H4 (cell line): ENCODE results near the gene RNASE11. TPM values are rescaled to one million over a fixed set of nuclear protein-coding genes. Genes with fewer than 3 reads are reported as not detected.
"Not testable (repeated sequence)": the region's sequence is repeated elsewhere in the genome, so short reads cannot be mapped to it uniquely, and the experiment has no call there.

Experiments
- DNase-seq: peaks from one replicate; pipeline ENCODE4 v3.0.0-alpha.2; 2015; ENCODE audit warnings: low spot score
- total RNA-seq: library from RNA; depleted of rRNA; stranded (reverse); fragments of >200 nt; shearing (Covaris generic); gene quantifications from 2 replicates; pipeline ENCODE4 v1.2.3, GENCODE V29; 2014

The RNASE11 gene
- total RNA-seq, 1 experiment from 2014 or later, result not detected

DNA sequence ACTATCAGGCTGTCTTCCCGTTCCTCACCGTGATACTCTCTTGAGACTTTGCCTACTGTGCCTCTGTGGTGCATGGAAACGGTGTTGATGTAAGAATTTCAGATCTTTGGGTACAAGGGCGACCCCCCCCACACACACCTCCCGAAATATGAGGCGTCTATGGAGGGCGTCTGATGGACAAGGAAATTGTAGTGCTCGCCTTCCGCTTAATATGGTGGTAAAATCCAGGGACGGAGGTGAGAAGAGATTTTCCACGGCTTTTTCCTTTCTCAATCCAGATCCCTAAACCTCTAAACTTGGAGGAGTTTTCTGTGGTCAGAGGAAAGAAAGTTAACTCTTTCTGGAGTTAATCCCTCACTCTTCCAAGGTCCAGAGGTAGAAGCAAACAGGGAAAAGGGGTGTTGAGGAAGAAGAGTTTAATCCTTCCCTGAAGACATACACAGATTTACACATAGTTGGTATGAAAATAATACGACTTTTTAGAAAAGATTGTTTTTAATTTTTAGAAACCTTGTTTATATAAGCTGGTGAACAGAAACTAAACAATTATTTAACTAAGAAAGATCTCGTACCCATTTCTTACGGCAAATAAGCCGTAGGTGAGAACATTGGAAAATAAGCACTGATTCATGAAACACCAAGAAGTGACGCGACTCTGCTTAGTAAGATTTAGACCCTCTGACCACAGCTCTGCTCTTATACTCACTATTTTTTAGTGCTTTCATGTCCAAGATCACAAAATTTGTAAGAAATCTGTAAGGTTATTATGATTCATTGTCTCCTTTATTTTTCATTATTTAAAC, 26.4 kb upstream of the RNASE11 start:
- no peak for DNase-seq

DNA sequence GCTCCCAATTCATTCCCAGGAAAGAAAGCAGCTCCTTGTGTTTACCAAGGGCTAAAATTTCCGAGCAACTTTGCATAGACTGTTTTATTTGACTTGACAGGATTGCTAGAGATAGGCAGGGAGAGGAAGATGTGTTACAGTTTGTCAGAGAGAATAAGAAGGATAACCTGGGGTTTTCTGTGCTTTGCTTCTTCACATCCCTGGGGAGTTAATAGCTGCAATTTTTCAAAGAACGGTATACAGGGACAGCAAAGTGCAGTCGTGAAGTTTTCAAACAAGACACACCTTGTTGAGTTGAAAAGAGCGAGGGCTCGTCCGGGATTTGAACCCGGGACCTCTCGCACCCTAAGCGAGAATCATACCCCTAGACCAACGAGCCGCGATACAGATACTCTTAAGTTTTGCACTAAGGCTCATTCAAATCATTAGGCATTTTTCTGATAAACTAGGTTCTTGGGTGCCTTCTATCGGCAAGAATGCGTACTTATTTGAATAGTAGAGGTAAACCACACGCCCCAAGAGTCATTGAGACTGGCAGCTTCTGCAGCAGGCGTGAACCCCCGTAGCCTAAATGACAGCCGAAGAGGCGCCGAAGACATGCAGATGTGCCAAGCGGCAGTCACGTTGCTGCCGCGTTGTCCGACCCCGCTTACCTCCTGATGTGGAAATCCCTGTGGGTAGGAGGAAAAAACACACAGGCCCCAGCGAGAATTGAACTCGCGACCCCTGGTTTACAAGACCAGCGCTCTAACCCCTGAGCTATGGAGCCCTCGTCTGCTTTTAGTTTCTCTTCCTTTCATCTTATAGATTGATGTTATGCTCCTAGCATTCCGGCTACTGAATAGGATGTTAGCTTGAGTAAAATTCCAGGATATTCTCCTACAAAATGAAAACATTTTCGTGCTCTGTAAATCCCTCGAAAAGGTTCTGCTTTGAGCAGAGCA, 25.6 kb upstream of the RNASE11 start:
- DNase-seq, result peak; percentile 99

DNA sequence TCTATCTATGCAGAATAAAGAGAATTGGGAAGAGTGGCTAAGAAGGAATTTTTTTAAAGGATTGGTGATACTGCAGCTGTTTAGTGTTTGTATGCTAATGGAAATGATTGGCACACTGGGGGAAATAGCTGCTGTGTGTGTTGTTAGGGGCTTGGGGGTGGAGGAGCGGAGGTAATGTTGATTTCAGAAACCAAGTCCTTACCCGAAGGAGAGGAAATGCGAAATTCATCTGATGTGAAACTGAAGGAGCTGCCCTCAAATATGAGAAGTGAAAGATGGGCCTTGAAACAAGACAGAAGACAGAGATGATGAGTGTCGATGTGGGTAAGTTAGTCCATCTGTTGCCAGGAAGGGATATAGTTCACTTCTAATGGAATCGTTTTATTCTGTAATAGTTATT, 24.6 kb upstream of the RNASE11 start:
- DNase-seq, result no peak

DNA sequence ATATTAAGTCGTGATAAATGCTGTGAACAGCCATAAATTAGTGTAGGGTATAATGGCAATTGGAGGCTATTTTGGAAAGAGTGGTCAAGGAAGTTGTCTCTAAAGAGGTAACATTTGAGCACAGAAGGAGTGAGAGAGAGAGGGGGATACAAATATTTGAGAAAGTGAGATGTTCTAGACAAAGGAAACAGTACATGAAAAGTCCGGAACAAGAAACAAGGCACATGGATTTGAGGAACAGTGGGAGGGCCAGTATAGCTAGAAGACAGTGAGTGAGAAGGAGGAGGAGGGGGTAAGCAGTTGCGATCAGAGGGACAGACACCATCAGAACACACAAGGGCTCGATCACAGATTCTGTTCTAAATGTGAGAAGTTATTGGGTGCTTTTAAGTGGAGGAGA, 23.5 kb upstream of the RNASE11 start:
- DNase-seq, result no peak

DNA sequence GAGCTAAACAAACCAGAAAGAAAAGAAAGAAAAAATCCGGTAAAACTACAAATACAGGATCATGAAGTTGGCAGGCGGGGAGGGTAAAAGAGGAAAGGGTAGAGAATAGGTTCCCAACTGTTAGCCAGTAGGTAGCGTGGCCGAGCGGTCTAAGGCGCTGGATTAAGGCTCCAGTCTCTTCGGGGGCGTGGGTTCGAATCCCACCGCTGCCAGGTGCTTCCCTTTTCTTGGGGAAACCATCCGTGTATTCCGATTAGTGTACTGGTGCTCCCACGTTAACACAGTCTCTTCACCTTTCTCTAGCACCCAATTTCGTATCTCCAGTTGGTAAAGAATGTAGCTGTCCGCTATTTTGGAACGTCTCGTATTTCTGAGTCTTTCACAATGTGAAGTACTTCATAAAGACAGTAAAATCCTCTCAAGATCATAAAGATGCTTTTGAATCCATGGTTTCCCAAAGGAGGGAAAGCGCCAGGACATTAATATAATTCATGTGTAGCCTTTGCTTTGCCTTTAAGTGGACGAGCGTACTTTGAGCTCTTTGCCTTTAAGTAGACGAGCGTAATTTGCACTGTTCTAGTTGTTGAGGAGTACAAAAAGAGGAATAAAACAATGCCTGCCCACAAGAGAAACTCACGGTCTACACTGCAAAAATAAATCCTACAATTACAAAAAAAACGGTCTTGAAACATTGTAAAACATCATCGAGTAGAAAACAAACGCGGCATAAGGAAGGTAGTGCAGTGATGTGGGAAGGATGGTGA, 22.4 kb upstream of the RNASE11 start:
- DNase-seq, result peak; percentile 80

DNA sequence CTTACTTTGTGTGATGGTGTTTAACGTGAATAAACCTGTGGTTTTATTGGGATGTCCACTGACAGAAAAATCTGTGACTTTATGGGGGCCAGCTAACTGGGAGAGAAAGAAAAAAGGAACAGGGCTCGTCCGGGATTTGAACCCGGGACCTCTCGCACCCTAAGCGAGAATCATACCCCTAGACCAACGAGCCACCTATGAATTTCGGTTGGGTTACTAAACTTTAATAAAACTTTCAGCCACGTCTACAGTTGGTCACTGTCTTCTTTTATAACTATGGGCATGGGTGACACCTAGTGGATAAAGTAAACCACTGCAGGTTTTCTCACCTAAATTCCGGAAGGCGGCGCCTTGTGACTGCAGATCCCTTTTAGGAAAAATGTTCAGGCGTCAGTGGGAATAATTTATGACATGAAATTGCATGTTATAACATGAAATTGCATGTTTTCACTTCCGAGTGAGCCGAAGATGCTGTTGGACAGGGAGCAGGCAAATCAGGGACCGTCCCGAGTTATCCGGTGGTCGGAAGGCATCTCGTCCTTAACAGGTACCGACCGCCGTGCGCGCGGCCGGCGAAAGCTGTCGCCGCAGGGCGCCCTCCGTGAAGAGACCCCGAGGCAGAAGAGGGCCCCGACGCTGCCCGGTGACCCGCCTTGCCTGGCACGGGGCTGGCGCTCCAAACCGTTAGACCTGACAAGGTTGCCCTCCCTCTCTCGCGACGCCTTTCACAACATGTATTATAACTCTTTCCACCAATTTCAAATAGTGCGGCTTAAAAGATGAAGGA, 21.6 kb upstream of the RNASE11 start:
- DNase-seq, result peak; percentile 84

DNA sequence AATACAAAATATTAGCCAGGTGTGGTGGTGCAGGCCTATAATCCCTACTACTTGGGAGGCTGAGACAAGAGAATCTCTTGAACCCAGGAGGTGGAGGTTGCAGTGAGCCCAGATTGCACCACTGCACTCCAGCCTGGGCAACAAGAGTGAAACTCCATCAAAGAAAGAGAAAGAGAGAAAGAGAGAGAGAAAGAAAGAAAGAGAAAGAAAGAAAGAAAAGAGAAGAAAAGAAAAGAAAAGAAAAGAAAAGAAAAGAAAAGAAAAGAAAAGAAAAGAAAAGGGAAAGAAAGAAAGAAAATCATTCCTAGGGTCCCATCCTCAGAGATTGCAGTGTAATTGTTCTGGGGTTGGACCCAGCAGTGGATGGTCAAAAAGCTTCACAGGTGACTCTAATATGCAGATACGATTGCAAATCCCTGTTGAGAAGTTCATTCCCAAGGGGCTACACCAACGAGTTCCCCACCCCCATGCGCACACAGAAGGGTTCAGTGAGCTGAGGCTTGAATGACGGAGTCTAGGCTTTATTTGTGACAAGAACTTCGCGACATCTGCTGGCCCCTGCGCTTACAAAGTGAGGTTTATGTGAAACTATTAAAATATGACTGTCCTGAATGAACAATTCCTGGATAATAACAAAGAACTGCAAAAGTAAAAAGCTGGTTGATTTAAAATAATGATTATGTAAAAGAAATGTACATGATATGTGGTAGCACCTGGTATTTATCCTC, 20.7 kb upstream of the RNASE11 start:
- DNase-seq, result no peak

DNA sequence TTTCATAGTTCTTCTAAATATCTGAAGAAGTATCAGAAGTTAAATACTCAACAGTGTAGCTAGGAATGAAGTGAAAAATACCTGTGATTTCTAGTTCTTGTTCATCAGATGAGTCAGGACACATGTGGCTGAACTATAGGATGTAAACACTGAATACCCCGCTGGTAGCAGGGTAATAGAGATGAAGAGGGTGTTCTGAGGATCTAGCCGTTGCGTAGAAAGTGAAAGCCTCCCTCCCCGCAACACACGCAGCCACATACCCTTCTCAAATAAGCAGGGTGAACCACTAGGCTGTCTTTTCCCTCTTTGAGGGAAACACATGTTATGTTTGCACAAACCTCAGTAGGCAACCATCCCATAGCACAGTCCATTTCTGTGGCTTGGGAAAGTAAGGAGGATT, 19.8 kb upstream of the RNASE11 start:
- DNase-seq, result no peak

DNA sequence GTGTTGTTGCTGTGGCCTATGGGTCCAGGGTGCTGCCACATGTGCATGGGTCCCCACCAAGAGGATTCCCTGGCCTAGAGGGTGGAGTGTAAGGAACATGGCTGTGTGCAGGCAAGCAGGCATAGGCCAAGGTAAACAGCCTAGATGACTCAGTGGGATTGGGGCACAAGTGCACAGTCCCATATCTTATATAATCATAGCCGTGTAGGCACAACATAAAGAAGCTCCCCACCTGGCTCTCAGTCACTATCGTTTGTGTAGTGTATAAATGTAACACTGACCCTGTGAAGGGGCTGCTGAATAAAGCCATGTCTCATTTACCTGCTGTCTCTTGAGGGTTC, 19.1 kb upstream of the RNASE11 start:
- DNase-seq, result no peak

DNA sequence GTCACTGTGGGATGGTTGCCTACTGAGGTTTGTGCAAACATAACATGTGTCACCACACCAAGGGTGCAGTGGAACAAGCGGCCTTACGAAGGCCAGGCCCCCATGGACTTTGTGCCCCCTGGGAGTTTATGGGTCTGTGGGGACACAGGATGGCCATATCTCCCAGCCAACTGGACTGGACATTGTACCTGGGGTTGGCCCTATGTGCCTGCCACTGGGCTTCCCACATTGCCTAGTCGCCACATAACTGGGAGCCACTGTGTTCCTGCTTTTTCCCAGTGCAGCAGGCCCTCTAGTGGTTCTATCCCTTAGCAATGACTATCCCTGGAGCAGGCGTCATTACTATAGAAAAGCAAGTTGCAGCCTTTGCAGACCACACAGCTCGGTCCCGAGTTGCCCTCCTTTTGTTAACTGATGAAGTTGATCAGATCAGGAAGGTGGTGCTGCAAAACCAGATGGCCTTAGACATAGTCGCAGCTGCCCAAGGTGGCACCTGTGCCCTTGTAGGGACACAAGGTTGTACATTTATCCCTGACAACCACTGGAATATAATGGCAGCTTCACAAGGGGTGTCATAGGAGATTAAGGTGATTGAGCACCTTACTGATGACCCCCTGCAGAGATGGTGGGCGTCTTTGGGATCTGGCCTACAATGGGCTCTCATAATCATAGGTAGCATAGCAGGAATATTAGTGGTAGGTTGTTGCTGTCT, 18.5 kb upstream of the RNASE11 start:
- DNase-seq, result peak; percentile 51

DNA sequence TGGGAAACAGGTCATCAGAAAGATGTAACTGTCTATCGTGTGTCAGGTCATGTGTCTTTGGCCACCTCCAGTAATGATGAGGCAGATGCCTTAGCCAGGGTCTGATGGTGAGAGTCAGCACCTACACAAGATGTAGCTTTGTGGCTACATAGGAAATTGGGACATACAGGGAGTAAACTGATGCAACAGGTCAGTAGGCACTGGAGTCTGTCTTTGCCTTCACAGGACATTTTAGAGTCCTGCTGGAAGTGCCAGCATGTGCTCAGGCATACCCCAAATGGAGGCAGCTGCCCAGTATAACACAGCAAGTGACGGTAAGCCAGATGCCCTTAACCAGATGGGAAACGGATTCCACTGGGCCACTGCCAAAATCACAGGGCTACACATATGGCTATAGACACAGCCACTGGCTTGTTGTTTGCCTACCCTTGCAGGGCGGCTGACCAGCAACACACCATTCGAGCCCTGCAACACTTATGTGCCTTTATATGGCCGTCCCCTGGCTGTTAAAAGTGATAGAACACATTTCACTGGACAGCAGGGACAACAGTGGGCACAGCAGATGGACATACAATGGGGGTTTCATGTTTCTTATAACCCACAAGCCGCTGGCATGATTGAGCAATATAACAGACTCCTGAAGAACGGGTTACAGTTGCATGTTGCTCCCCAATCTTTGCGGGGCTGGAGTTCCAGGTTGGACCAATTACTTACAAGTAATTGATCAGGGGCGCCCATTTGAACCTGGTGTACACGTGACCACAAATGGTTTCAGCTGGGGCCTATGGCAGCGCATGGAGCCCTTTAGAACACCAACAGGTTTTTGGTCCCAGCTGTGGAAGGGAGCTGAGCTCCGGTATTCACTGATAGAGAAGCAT, 16.3 kb upstream of the RNASE11 start:
- no peak for DNase-seq

DNA sequence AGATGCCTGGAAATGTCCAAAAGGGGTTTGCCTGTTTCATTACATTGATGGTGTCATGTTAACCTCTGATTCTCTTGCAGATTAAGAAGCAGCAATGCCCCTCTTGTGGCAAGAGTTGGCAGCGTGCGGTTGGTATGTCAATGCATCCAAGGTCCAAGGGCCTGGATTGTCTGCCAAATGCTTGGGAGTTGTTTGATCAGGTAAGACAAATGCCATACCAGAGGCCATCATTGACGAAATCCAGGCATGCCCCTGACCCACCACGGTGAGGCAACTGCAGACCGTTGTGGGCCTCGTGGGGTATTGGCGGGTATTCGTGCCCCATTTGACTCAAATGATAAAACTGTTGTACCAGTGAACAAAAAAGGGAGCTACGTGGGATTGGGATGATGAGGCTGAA, 14.8 kb upstream of the RNASE11 start:
- DNase-seq, result no peak

DNA sequence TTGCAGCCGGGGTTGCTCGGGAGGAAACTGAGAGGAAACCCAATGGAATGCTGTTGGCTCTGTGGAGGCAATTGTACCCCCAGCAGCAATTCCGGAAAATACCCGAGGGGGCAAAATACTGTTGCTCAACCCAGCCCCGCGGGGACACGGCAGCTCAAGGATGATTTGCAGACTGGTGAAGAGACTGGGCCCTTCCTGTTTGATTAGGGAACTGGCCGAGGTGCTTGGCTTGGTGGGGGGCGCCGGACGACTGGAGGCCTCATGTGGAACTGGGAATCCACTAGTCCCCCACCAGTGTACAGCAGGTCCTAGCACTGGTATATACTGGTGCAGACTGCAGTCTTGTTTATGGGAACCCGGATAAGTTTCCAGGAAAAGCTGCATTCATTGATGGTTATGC, 13.7 kb upstream of the RNASE11 start:
- no peak for DNase-seq

DNA sequence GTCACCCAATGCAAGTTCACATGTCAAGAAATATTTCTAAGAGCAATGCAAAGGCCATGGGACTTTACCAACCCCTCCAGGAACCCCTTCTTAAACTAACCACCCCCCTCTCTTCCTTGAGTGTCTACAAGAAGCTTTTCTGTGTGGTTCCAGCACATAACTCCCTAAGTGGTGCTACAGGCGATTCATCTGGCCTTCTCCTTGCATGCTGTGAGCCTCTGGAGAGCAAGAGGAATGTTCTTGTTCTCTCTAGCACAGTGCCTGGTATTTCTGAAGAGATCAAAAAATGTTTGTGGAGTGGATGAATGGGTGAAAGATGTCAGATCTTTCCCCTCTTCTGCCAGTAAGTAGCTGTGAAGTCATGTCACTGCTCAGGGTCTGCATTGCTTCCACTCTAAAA, 9.3 kb upstream of the RNASE11 start:
- no peak for DNase-seq

DNA sequence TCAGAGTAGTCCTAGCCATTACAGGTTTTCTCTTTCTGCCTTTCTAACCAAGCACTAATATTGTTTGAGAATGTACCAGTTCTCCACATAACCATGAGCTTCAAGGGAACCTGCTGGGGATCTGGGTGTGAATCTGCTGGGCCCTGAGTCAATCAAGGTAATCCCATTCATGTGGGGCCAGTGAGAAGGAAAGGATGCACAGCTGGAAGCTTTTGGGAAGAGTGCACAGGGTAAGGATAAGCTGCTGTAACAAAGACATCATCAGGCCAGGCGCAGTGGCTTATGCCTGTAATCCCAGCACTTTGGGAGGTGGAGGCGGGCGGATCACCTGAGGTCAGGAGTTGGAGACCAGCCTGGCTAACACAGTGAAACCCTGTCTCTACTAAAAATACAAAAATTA, 7.9 kb upstream of the RNASE11 start:
- not testable (repeated sequence) for DNase-seq

DNA sequence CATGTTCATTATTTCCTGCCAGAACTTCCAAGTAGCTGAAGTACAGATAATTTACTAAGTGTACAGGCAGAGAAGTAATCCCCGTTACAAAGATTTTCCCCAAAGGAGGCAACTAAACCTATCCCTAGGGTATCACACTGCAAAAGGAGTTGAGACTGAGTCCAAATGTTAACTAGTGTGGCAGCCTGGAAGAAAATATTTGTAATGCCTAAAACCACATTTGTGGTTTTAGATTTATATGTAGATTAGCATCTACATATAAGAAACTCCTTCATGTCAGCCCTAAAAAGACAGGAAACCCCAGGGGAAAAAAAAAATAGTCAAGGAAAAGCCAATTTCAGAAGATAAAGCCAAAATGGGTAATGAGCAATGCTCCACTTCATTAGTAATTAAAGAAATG, 4.8 kb upstream of the RNASE11 start:
- DNase-seq, result no peak

DNA sequence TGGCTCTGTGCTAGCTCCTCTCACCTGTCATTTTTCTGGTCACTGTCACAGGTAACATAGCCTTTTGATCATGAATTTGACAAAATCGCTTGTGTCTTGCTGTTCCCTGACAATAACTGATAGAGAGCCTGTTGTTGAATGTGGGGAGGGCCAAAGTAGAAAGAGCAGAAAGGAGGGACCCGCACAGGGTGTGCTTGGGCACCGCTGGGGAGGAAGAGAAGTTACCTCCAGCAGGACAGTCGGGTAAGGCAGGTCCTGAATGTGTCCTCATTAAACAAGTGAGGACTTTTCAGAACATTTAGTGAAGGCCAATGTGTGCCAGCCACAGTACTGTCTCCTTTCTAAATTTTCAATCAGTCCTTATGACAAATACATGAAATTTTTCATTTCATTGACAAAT, 3.4 kb upstream of the RNASE11 start, which contains the start of gene RNASE12:
Gene RNASE12, minus strand, starts transcription at position 142 of the 400 bp plus-strand sequence. CDS start 653 bp downstream, outside the sequence.
- DNase-seq, result no peak

DNA sequence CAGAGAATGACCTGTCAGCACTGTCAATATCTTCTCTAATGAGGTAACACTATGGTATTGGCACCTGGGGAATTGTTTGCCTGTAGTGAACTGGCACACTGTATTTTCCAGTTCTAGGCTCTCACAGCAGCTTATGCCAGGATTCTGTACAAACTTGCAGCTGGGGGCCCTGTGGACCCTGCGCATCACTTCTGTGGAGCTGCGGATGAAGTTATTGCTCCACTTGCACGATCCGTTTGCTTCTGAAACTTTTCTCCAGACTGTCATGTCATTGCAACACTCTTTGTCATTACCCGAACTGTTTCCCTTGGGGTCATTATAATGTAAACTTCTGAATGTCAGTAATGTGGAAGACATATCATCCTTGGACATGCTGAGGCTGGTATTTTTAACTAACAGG, 3.9 kb downstream of the RNASE11 start:
- no peak for DNase-seq

DNA sequence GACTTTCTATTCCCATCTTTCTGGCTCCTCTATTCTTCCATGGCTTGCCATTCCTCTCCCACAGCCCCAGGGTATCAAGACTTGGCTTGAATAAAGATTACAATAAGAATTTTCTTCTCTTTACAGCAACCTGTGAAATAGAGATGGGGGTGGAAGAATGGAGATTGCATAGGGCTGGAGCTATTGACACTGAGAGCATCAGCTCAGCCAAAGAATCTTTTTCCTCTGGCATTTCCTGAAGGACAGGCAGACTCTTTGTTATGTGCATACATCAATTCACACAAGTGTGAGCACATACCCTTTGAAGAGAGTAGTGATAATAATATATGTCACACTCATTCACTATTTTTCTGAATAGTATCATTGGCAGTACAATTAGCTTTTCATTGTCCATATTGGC, 4.7 kb downstream of the RNASE11 start:
- no peak for DNase-seq
